NCI-H2196 treated with DMSO at 0.1 percent for 48 hours (cell line): ENCODE measurements around the gene ADNP.

Experiments used
- DNase-seq: peaks from one replicate; lab custom pipeline; 2025; ENCODE audit not compliant: unreplicated experiment; lab: John Stamatoyannopoulos, UW

ADNP gene

DNA sequence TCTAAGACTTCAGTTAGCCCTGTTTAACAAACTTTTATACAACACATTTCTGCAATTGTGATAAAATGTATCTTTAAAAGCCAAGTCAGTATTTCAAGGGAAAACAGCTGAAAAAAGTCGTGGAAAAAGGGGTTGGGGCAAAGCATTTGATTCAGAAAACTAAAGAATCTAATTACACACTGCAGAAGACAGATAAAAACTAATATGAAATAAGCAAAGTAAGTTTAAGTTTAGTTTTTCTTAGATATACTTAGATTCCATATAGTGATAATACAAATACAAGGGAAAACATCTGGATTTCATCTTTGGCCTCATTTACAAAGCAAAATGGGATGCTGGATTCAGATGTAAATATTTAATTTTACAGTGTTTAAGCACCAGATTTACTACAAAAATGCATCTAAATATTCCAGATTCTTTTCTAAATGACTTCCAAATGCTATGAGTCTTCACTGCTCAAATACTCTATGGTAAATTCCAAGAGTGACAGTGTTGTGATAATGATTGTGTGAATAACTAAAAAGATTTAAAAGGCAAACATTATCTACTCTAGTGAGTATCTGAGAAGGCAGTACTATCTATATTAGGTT lies 1.5 kb upstream of the ADNP start:
- DNase-seq, result no peak

DNA sequence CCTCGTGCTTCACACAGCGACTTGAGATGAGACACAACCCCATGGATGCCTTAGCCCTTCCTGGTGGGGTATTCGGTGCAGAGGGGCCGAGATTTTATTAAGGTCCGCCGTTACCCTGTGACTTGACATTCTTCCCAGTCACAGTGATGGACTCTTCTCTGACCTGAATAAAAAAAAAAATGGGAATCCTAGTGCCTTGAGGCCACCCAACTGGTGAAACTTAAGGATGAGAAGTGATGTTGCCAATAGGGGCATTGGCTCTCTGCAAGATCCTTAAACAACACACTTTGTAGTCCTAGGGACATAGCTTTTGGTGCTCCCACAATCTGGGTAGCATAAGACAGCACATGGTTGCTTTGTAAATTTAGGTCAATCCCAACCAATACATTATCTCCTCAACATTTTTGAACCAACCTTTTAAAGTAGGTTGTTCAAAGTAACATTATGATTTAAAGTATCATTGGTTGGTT lies 814 bp upstream of the ADNP start:
- no peak for DNase-seq

DNA sequence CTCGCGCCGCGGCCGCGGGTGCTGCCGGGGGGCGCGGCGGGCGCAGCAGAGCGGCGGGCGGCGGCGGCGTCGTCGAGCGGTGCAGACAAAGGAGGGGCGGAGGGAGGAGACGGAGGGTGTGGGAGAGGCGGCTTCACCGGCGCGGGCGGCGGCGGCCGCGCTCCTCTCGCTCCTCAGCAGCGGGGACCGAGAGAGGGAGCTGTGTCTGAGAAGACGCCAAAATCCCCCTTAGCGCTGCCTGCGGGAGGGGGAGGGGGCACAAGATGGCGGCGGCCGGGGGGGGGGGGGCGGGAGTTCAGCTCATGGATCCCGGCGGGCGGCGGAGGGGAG lies 296 bp downstream of the ADNP start:
- no peak for DNase-seq

DNA sequence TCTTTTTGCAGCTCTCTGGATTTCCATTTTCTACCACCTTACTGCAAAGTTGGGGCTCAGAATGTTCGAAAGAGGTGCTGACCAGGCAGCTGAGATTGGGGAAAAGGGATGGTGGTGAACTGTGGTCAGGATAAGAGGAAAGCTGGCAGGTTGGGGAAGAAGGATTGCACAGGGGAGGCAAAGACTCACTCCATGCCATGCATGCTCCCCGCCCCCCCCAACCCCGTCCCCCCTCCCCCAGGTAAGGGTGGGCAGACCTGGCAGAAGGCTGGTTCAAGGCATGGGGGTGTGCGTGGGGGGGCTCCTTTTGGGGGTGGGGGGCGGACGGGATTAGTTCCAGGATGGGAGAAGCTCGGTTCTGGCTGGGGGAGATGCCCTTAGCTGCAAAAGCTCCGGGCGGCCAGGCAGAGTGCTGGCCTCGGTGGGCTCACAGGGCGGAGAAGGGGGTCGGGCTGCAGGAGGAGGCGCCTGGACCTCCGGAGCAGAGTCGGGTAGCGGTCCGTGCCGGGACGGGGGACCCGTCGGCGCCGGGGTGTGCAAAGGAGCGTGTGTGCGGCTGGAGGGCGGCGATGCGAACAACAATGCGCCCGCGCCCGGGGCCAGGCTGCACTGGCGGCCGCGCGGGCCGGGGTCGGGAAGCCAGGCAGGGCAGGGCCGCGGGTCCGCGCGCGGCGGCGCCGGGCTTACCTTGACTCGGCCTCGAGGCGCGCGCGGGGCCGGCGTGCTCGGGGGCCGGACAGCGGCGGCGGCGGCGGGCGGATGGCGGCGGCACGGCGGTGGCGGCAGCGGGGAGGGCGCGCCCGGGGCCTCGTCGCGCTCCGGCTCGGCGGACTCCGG lies 880 bp downstream of the ADNP start:
- DNase-seq, result no peak

DNA sequence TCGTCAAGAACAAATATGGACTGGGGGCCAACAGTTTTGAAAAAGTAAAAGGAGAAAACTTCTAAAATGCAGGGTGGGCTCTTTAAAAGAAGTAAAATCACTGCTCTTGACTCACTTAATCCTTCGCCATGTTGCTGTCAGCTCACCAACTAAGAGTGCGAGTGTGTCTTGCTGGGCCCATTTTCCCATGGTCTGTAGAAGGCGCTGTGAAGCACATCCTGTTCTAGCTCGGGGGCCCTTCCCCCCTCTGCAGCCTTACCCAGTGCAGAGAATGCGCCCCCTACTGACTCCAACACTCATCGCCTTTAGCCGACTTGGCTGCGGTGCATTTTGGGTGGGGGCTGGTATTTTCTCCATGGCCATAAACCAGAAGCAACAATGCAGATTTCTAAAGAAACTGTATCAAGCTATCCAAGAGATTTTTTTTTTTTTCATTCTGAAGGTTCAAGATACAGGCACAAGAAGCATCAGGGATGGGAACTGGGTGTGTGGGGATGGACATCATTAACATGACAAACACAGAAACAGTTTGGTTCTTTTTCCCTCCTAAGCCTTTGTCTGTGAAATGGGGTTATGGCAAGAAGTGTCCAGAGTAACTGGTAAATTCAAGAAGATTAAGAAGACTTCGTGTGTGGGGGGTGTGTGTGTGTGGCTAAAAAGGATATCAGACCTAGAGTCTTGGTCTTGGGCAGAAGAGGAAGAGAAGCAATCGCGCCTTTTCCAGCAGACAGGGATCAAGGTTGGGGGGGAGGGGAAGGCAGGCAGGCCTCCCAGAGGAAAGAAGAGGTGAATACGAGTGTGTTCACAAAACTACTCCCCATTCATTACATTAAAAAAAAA lies 1.7 kb downstream of the ADNP start:
- DNase-seq, result peak; percentile 84

DNA sequence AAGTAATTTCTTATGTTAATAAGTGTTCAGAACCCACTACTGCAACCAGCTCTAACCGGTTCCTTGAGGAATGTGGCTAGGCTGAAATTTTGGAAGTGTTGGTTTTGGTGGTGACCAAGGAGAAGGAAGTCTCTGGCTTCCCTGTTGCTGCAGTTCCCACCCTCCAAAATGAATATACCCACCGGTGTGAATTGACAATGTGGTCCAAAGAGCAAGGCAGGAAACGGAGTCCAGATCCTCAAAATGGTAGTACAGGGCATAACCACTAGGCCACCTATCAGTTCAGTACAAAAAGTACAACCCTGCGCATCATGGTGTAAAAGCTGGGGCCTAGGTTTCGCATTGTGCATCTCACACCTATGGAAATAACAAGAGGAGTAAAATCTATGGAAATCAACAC lies 2.8 kb downstream of the ADNP start:
- no peak for DNase-seq

DNA sequence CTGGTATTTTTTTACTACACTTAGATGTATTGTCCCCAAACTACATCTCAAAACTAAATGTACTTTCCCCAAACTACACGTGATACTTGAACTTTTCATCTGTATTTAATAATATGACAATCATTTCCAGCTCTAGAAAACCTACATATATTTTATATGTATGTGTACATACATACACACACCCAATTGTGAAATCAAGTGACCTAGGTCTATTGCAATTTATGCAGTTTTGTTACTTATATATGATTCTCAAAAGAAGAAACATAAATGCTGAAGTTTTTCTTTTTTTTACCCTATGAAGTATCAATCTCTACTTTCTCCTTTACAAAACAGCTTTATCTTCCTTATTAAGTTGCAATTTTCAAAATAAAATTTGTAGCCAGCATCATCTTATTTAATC lies 4.7 kb downstream of the ADNP start:
- no peak for DNase-seq

DNA sequence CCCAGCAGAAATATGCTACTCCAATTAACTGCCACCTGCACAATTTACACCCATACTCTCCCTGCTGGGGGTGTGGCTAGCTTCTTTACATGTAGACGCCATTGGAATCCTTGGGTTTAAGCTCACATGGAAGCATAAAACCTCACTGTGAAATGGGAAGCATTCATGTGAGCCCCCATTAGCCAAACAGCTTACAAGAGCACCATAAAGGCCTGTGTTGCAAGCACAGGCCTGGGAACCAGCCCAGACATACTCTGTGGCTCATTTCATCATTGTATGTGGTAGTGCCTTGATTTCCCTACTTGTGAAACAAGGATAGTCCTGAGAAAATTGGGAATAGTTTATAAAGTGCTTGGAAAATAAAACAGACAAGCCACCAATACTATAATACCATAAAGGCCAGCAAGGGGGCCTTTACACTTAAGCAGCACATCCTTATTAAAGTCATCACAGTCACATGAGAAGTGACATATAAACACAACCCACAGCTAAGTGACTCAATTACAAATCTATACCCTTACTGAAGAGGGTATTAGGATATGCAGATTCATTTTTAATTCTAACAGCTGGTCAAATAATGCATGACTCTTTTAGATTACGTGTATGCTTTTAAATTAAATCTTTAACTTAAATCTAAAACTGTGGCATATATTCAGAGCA lies 6.8 kb downstream of the ADNP start:
- no peak for DNase-seq

DNA sequence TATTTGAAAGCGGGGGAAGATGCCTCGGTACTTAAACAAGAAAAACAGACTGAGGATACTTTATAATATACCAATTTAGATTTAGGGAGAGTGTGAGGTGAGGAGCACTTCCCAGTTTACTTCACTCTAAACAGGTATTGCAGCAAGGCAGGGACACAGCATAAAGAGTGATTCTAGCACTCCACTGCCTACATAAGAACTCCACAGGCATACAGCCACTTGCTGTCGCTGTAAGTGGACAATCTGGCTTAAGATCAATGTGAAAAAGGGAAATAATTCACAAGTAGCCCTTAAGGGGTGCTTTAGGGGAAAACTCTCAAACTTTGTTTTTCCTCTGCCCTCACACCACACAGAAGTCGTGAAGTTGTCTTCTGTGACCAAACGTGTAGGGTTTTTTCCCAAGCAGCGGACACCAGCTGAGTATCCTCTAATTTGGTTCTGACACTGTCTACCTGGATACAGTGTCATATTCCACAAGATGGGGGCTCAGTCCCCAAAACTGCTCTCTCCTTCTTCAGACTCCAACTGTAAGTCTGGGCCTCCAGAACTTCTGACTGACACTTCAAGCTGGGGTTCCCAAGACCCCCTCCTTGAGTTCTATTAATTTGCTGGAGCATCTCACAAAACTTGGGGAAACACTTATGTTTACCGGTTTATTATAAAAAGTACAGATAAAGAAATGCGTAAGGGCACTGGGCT lies 9.3 kb downstream of the ADNP start:
- no peak for DNase-seq

DNA sequence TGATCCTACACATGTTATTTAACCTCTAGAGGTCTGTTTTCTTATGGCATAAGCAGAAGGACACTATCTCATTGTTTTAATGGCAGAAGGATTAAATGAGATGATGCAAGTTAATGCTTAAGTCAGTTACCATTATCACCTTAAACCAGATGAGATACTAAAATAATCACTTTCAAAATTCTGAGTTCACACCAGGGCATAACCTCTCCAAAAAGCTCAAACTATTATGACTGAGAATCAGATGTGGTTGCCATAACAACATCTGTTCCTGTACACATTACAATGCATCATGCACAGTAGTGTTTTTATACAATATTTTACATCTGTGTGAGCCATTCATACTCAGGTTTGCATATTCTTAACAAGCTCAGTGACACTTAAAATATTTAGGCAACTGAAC lies 10.2 kb downstream of the ADNP start:
- DNase-seq, result no peak

DNA sequence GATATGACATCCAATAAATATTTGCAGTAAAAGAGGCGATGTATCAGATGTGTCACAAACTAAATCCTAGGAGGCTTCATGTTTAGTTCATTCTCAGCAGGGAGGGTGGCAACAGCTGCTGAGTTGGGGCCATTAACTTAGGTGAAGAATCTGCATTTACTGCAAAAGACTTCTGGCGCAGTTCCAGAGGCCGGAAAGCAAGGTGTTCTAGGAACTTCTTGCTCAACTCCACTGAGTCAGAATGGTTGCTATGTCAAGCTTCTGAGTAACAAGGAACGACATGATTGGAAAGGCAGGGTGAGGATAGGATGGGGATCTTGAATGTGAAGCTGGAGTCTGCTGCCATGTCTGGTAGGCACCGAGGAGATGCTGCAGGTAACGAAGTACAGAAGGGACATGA lies 11.7 kb downstream of the ADNP start:
- DNase-seq, result no peak

DNA sequence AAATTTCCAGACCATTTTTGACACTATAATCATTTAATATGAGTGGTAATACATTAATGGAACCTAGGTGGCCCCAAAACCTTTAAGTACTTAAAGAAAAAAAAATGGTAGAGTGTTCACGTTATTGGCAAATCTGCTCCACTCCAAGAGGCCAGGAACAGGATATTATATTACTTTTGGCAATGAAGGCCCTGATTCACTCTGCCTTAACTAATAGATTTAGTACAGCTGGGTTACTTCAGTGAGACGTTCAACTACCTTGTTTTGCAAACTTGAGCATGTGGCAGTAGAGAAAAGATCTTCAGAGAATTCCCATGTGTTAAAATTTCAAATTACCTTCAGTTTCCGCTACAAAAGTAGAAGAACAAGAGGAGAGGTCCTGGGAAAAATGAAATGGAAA lies 12.8 kb downstream of the ADNP start:
- no peak for DNase-seq

DNA sequence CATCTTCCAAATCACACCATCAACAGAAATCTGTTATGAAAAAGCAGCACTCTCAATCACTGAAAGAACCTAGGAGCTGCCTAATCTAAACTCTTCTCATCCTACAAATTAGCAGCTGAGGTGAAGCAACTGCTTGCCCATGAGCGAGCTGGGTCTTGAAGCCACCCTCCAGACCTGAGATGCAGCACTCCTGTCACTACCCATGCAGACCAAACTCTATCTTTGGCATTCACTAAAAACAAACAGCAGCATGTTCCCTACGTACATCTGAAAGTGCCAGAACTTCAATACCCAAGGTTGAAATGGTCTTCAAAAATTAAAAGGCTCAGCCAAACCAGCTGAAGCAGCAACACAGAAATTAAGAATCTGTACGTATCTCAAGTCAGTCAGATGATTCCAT lies 14.3 kb downstream of the ADNP start:
- DNase-seq, result no peak

DNA sequence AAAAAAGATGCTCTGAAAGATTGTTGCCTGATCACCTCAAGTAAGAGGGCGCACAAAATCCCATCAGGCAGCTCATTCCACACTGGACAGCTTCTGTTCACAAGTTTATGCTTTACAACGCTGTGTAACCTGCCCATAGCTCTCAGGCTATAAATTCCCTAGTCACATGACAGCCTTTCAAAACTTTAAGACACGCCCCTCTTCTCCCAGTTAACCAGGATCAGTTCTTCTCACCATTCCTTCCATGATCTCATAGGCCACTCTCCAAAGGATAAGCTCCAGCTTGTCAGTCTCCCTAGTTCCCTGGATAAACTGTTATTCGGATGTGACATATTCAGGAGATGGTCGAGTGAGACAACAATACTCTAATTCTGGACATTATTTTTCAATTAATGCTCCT lies 15.0 kb downstream of the ADNP start:
- no peak for DNase-seq

DNA sequence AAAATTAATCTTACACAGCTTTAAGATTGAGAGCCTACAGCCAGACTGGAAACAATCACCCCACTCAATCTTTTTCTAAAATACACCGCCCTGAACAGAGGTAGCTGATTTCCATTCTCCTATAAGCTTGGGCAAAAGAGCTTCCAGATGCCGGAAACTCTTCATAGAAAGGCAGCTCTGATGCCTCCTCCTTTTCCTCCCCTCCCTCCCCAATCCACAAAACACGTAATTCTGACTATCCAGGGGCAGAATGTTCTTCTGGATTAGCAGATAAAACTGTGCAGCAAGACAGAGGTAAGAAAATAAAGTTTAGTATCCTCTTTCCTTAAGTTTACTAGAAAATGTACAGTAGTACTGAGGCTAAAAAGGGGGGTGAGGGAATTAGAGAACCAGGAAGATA lies 15.8 kb downstream of the ADNP start:
- DNase-seq, result no peak

DNA sequence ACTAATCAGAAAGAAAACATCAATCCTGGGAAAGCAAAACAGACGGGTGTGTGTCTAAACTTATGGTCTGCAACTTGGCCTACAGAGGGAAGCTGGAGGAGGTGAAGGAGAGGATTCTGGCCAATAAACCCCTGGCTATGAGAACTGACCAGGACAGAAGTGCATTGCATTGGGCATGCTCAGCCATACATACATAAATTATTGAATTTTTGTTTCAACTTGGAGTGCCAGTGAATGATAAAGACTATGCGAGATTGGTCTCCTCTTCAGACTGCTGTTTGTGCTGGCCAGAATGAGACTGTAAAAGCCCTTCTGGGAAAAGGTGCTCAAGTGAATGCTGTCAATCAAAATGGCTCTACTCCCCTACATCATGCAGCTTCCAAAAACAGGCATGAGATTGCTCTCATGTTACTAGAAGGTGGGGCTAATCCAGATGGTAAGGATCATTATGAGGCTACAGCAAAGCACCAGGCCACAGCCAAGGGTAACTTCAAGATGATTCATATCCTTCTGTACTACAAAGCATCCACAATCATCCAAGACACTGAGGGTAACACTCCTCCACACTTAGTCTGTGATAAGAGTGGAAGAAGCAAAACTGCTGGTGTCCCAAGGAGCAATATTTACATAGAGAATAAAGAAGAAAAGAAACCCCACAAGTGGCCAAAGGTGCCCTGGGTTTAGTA lies 17.4 kb downstream of the ADNP start:
- DNase-seq, result no peak

DNA sequence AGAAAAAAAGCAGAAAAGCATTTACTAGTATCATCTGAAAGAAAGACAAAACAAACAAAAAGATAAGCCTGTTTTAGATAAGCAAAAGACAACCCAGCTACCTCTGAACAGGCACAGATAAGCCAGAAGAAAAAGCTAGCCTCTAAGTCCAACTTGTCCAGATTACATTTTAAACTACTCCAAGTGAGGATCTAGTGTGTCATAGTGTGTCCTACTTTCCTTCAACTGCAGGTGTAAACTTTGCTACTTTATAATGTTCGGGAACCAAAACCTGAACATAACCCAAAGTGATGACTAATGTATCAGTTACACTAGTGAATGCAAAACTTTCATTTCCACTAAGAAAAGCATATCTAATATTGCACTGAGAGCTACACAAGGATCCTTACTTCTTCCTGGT lies 19.5 kb downstream of the ADNP start:
- DNase-seq, result no peak

DNA sequence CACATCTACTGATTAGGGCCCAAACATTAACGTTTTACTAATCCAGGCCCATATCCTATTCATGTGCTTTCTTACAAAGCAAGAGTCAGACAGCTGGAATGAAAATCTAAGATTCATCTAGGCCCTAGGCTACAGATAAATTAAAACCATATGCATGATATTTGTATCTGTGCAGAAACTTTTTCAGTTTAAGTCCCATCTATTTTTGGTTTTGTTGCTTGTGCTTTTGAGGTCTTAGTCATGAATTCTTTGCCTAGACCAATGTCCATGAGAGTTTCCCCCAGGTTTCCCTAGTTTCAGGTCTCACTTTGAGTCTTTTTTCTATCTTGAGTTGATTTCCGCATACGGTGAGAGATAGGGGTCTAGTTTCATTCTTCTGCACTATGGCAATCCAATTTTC lies 20.2 kb downstream of the ADNP start:
- no peak for DNase-seq

DNA sequence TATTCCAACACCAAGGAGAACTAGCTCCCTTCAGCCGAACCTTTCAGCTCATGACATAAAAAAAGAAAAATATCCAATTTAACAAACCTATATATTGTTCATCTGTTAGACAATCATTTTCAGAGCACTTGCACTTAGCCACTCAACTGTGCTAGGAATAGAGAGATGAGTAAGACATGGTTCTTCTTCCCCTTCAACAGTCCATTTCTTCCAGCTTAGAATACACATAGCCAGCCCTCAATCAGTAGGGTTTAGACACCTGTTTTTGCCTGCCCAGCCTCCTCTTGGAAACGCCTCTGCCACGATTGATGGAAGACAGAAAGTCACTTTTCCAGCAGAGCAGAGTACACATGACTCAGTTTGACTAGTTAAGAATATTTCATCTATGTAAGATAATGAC lies 21.8 kb downstream of the ADNP start:
- no peak for DNase-seq

DNA sequence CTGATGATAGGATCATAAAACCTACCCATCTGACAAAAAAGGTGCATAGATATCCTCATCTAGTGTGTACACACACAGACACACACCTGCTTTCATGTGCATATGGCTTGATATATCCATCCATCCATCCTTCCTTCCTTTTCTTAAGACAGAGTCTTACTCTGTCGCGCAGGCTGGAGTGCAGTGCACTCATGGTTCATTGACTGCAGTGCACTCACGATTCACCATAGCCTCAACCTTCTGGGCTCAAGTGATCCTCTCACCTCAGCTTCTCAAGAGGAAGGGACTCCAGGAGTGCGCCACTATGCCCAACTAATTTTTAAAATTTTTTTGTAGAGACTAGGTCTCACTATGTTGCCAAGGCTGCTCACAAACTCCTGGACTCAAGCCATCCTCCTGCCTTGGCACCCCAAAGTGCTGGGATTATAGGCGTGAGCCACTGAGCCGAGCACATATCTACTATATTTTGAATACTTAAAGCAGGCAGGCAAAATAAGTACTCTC lies 27.1 kb downstream of the ADNP start:
- no peak for DNase-seq
